ENCODE measurements around the gene CYP3A7.
A peak's percentile ranks its signal among the peaks of the same experiment; 100 is the strongest.
"Not testable (repeated sequence)": the region's sequence is repeated elsewhere in the genome, so short reads cannot be mapped to it uniquely, and the experiment has no call there.

The CYP3A7 gene

DNA sequence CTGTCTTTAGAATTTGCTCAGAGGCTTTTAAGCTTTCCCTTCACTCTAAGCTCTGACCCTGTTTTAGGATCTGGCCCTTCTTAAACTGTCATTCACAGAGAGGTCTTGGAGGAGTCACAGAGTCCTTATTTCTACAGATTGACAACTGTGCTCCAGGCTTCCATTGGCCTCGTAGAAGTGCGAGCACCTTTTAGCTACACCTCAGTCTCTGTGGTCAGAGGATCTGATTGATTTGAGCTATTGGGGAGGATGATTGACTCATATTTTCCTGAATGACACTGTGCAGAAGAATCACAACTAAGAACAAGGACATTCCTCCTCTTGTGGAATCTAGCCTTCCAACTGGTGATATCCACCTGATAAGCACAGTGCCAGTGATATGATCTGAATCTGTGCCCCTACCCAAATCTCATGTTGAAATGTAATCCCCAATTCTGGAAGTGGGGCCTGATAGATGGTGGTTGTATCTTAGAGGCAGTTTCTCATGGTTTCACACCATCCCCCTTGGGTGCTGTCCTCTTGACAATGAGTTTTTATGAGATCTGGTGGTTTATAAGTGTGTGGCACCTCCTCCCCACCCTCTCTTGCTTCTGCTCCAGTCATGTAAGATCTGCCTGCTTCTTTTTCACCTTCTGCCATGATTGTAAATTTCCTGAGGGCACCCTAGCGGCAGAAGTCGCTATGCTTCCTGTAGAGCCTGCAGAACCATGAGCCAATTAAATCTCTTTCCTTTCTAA is 3.2 kb downstream of the CYP3A7 start:
- H3K9ac ChIP-seq (ENCODE audit: low read length in 5 of 5) = no peak overlapping the region
- H3K36me3 ChIP-seq (ENCODE audit: control insufficient read depth in 5 of 5, insufficient read depth in 5 of 5, low read length in 5 of 5) = peaks cover 0 to 4% (median 0%) of the 10 kb centered on the region in 5 donors
- no peaks in the 10 kb centered on the region for H3K4me1 ChIP-seq (ENCODE audit: control insufficient read depth in 5 of 5, insufficient read depth in 5 of 5, low read length in 5 of 5)
- H3K4me3 ChIP-seq (ENCODE audit: low read depth in 1 of 5, low read length in 5 of 5) = no peak overlapping the region
- H3K27me3 ChIP-seq (ENCODE audit: control insufficient read depth in 5 of 5, insufficient read depth in 4 of 5, low read length in 5 of 5) = no peaks in the 10 kb centered on the region
- H3K9me3 ChIP-seq (ENCODE audit: control insufficient read depth in 5 of 5, low read length in 5 of 5) = no peaks in the 10 kb centered on the region
- no peak overlapping the region for H3K27ac ChIP-seq (ENCODE audit: low read depth, low read length)

DNA sequence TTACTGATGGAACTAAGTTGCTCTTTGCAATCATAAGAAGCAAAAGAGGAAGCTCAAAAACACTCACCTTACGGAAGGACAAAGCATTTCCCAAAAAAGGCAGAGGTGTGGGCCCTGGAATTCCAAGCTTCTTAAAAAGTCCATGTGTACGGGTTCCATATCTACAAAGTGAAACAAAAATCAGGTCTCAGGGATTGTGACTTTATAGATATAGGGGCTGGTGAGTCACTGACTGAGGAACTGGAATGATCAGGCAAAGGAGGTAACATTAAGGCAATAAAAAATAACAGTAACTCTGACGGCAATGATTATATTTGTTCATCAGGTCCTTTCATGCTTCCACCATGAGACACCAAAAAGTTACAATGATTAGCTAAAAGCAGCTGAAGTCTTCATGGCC is 4.0 kb downstream of the CYP3A7 start:
- Histone ChIP-seq H3K27ac (ENCODE audit: low read depth, low read length) (no peak overlapping the region), H3K9ac (ENCODE audit: low read length in 5 of 5) (no peak overlapping the region), H3K27me3 (ENCODE audit: control insufficient read depth in 5 of 5, insufficient read depth in 4 of 5, low read length in 5 of 5) (no peaks in the 10 kb centered on the region), H3K4me3 (ENCODE audit: low read depth in 1 of 5, low read length in 5 of 5) (no peak overlapping the region), H3K9me3 (ENCODE audit: control insufficient read depth in 5 of 5, low read length in 5 of 5) (no peaks in the 10 kb centered on the region), H3K36me3 (ENCODE audit: control insufficient read depth in 5 of 5, insufficient read depth in 5 of 5, low read length in 5 of 5) (no peaks in the 10 kb centered on the region), H3K4me1 (ENCODE audit: control insufficient read depth in 5 of 5, insufficient read depth in 5 of 5, low read length in 5 of 5) (no peaks in the 10 kb centered on the region)

- Histone ChIP-seq H3K27me3 (ENCODE audit: control insufficient read depth in 5 of 5, insufficient read depth in 4 of 5, low read length in 5 of 5) (no peaks in the 10 kb centered on the region), H3K4me3 (ENCODE audit: low read depth in 1 of 5, low read length in 5 of 5) (no peak overlapping the region), H3K4me1 (ENCODE audit: control insufficient read depth in 5 of 5, insufficient read depth in 5 of 5, low read length in 5 of 5) (no peaks in the 10 kb centered on the region), H3K27ac (ENCODE audit: low read depth, low read length) (no peak overlapping the region), H3K36me3 (ENCODE audit: control insufficient read depth in 5 of 5, insufficient read depth in 5 of 5, low read length in 5 of 5) (no peaks in the 10 kb centered on the region), H3K9me3 (ENCODE audit: control insufficient read depth in 5 of 5, low read length in 5 of 5) (no peaks in the 10 kb centered on the region), H3K9ac (ENCODE audit: low read length in 5 of 5) (no peak overlapping the region)
Observed at GRCh38 chr7:99730238-99730810, 4.7 kb downstream of the CYP3A7 start.

DNA sequence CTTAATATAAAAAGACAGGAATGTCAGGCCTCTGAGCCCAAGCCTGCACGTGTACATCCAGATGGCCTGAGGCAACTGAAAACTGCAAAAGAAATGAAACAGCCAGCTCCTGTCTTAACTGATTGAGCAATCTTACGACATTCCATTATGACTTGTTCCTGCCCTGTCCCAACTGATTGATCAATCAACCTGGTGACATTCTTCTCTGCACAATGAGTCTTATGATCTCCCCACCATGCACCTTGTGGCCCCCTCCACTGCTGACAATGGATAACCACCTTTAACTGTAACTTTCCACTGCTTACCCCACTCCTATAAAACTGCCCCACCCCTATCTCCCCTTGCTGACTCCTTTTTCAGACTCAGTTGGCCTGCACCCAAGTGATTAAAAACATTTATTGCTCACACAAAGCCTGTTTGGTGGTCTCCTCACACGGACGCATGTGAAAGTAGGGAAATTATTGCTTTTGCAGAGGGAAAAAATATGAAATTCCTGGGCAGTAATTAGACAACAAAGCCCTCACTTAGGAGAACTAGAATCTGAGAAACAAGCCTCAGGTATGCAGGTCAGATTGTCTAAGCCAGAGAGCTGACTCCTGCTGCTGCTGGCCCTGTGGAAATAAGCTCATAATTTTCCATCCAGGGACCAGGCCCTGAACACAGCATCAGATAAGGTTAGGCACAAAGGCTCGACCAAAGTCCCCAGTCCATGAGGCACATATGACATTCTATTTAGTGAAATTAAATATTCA is 5.3 kb downstream of the CYP3A7 start:
- Histone ChIP-seq H3K4me1 (ENCODE audit: control insufficient read depth in 5 of 5, insufficient read depth in 5 of 5, low read length in 5 of 5) (no peaks in the 10 kb centered on the region), H3K4me3 (ENCODE audit: low read depth in 1 of 5, low read length in 5 of 5) (no peak overlapping the region), H3K9me3 (ENCODE audit: control insufficient read depth in 5 of 5, low read length in 5 of 5) (no peaks in the 10 kb centered on the region), H3K27me3 (ENCODE audit: control insufficient read depth in 5 of 5, insufficient read depth in 4 of 5, low read length in 5 of 5) (no peaks in the 10 kb centered on the region), H3K36me3 (ENCODE audit: control insufficient read depth in 5 of 5, insufficient read depth in 5 of 5, low read length in 5 of 5) (no peaks in the 10 kb centered on the region), H3K9ac (ENCODE audit: low read length in 5 of 5) (no peak overlapping the region), H3K27ac (ENCODE audit: low read depth, low read length) (no peak overlapping the region)

GRCh38 chr7:99728615-99729014 is 6.4 kb downstream of the CYP3A7 start:
- H3K4me1 ChIP-seq (ENCODE audit: control insufficient read depth in 5 of 5, insufficient read depth in 5 of 5, low read length in 5 of 5) = no peaks in the 10 kb centered on the region
- H3K4me3 ChIP-seq (ENCODE audit: low read depth in 1 of 5, low read length in 5 of 5) = no peak overlapping the region
- no peaks in the 10 kb centered on the region for H3K36me3 ChIP-seq (ENCODE audit: control insufficient read depth in 5 of 5, insufficient read depth in 5 of 5, low read length in 5 of 5)
- no peak overlapping the region for H3K9ac ChIP-seq (ENCODE audit: low read length in 5 of 5)
- no peaks in the 10 kb centered on the region for H3K27me3 ChIP-seq (ENCODE audit: control insufficient read depth in 5 of 5, insufficient read depth in 4 of 5, low read length in 5 of 5)
- H3K27ac ChIP-seq (ENCODE audit: low read depth, low read length) = no peak overlapping the region
- no peaks in the 10 kb centered on the region for H3K9me3 ChIP-seq (ENCODE audit: control insufficient read depth in 5 of 5, low read length in 5 of 5)

- H3K4me3 ChIP-seq (ENCODE audit: low read depth in 1 of 5, low read length in 5 of 5); H3K9ac ChIP-seq (ENCODE audit: low read length in 5 of 5): not testable (repeated sequence)
Observed at GRCh38 chr7:99723201-99723600, 11.8 kb downstream of the CYP3A7 start.

GRCh38 chr7:99720800-99721595 is 14.0 kb downstream of the CYP3A7 start:
- H3K27ac ChIP-seq (ENCODE audit: low read depth, low read length) = peak overlapping the region; percentile 1
- no peaks in the 10 kb centered on the region for H3K9me3 ChIP-seq (ENCODE audit: control insufficient read depth in 5 of 5, low read length in 5 of 5)
- H3K27me3 ChIP-seq (ENCODE audit: control insufficient read depth in 5 of 5, insufficient read depth in 4 of 5, low read length in 5 of 5) = no peaks in the 10 kb centered on the region
- no peak overlapping the region for H3K9ac ChIP-seq (ENCODE audit: low read length in 5 of 5)
- no peaks in the 10 kb centered on the region for H3K36me3 ChIP-seq (ENCODE audit: control insufficient read depth in 5 of 5, insufficient read depth in 5 of 5, low read length in 5 of 5)
- peaks cover 0 to 14% (median 4%) of the 10 kb centered on the region in 5 donors for H3K4me1 ChIP-seq (ENCODE audit: control insufficient read depth in 5 of 5, insufficient read depth in 5 of 5, low read length in 5 of 5)
- no peak overlapping the region for H3K4me3 ChIP-seq (ENCODE audit: low read depth in 1 of 5, low read length in 5 of 5)

More at GRCh38 chr7:99723201-99723600, 11.8 kb downstream of the CYP3A7 start:
- H3K36me3 ChIP-seq (ENCODE audit: control insufficient read depth in 5 of 5, insufficient read depth in 5 of 5, low read length in 5 of 5); H3K27ac ChIP-seq (ENCODE audit: low read depth, low read length); H3K27me3 ChIP-seq (ENCODE audit: control insufficient read depth in 5 of 5, insufficient read depth in 4 of 5, low read length in 5 of 5); H3K9me3 ChIP-seq (ENCODE audit: control insufficient read depth in 5 of 5, low read length in 5 of 5): not testable (repeated sequence)
- peaks cover 0 to 14% (median 4%) of the 10 kb centered on the region in 5 donors for H3K4me1 ChIP-seq (ENCODE audit: control insufficient read depth in 5 of 5, insufficient read depth in 5 of 5, low read length in 5 of 5)

DNA sequence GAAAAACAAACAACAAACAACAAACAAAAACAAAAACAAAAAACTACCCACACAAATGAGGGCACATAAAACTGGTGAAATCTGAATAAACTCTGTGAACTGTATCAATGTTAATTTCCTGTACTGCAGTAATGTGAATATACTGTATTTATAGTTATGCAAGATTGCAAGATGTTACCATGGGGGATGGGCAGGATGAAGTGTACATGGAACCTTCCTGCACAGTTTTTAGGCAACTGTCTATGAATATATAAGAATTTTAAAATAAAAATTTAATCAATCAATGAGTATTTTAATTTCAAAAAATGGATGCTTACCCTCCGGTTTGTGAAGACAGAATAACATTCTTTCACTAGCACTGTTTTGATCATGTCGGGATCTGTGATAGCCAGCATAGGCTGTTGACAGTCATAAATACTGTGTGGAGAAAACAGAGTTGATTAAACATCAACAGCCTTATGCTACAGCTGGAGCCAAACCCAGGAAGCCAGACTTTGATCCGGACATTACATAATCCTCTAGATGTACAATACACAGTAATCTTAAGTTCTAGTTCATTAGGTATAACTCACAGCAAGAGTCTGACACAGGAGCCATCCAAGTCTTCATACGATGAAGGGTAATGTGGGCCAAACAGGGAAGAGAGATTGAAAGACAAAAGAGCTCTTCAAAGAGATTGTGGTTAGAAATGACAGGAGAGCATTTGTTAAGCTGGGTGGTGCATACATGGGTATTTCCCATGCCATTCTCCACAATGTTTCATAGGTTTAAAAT is 14.8 kb downstream of the CYP3A7 start:
- Histone ChIP-seq H3K9me3 (ENCODE audit: control insufficient read depth in 5 of 5, low read length in 5 of 5) (no peaks in the 10 kb centered on the region), H3K4me3 (ENCODE audit: low read depth in 1 of 5, low read length in 5 of 5) (no peak overlapping the region), H3K36me3 (ENCODE audit: control insufficient read depth in 5 of 5, insufficient read depth in 5 of 5, low read length in 5 of 5) (no peaks in the 10 kb centered on the region), H3K4me1 (ENCODE audit: control insufficient read depth in 5 of 5, insufficient read depth in 5 of 5, low read length in 5 of 5) (peaks cover 0 to 14% (median 4%) of the 10 kb centered on the region in 5 donors), H3K9ac (ENCODE audit: low read length in 5 of 5) (no peak overlapping the region), H3K27ac (ENCODE audit: low read depth, low read length) (peak overlapping the region; percentile 1), H3K27me3 (ENCODE audit: control insufficient read depth in 5 of 5, insufficient read depth in 4 of 5, low read length in 5 of 5) (no peaks in the 10 kb centered on the region)

GRCh38 chr7:99713995-99714570 is 20.9 kb downstream of the CYP3A7 start:
- Histone ChIP-seq H3K4me3 (ENCODE audit: low read depth in 1 of 5, low read length in 5 of 5) (no peak overlapping the region), H3K9me3 (ENCODE audit: control insufficient read depth in 5 of 5, low read length in 5 of 5) (peaks cover 0 to 3% (median 0%) of the 10 kb centered on the region in 5 donors), H3K27ac (ENCODE audit: low read depth, low read length) (no peak overlapping the region), H3K36me3 (ENCODE audit: control insufficient read depth in 5 of 5, insufficient read depth in 5 of 5, low read length in 5 of 5) (peaks cover 0 to 1% (median 0%) of the 10 kb centered on the region in 5 donors), H3K9ac (ENCODE audit: low read length in 5 of 5) (no peak overlapping the region), H3K27me3 (ENCODE audit: control insufficient read depth in 5 of 5, insufficient read depth in 4 of 5, low read length in 5 of 5) (no peaks in the 10 kb centered on the region), H3K4me1 (ENCODE audit: control insufficient read depth in 5 of 5, insufficient read depth in 5 of 5, low read length in 5 of 5) (no peaks in the 10 kb centered on the region)
